CD4-positive, alpha-beta memory T cell (primary cell): ENCODE measurements around the gene UNC13C. TPM values are rescaled to one million over a fixed set of nuclear protein-coding genes. Genes with fewer than 3 reads are reported as not detected.

Experiments
- CTCF ChIA-PET: fragments of 350-600 bp; sonication (Branson Sonifier 250); formaldehyde crosslinking; loops from one replicate; lab custom pipeline; 2021; ENCODE audit warnings: inconsistent platforms; ENCODE audit not compliant: partially characterized antibody; lab: Charles Lee
- POLR2A ChIA-PET: fragments of 350-600 bp; sonication (Branson Sonifier 250); formaldehyde crosslinking; loops from one replicate; lab custom pipeline; 2021; ENCODE audit not compliant: partially characterized antibody; lab: Charles Lee
- DNase-seq, 5 donors: peaks; one replicate each; pipeline versions ENCODE4 v3.0.0 to v3.0.0-alpha.2; 2020 to 2022; ENCODE audit warnings: mixed read lengths in 1 of 5
- H3K27ac ChIP-seq: one replicate; pipeline ENCODE4 v1.7.0; 2013; ENCODE audit warnings: low read depth, low read length
- H3K27me3 ChIP-seq: 2 replicates; pipeline ENCODE4 v1.7.0; 2013; ENCODE audit warnings: mild to moderate bottlenecking, low read length, moderate library complexity; ENCODE audit not compliant: insufficient read depth
- H3K36me3 ChIP-seq: 2 replicates; pipeline ENCODE4 v1.7.0; 2013; ENCODE audit warnings: mild to moderate bottlenecking, low read length, moderate library complexity; ENCODE audit not compliant: insufficient read depth
- H3K4me1 ChIP-seq: 2 replicates; pipeline ENCODE4 v1.7.0; 2013; ENCODE audit warnings: mild to moderate bottlenecking, low read length, moderate library complexity; ENCODE audit not compliant: insufficient read depth
- H3K4me3 ChIP-seq, 2 donors: one replicate each; pipeline ENCODE4 v1.7.0; 2013; ENCODE audit warnings: low read length in 2 of 2, mild to moderate bottlenecking in 1 of 2
- H3K9me3 ChIP-seq, 2 donors: one replicate each; pipeline ENCODE4 v1.7.0; 2013; ENCODE audit warnings: low read length in 2 of 2, control low read depth in 1 of 2; ENCODE audit not compliant: control insufficient read depth in 1 of 2
- H3K27ac Mint-ChIP-seq, 7 donors: one replicate each; pipeline ENCODE4 v1.8.0; 2020 to 2021; ENCODE audit warnings: mixed read lengths in 7 of 7, mild to moderate bottlenecking in 6 of 7, inconsistent platforms in 3 of 7, moderate library complexity in 3 of 7
- H3K27me3 Mint-ChIP-seq, 2 donors: one replicate each; pipeline ENCODE4 v1.8.0; 2020 to 2021; ENCODE audit warnings: mixed read lengths in 2 of 2
- H3K36me3 Mint-ChIP-seq, 2 donors: one replicate each; pipeline ENCODE4 v1.8.0; 2020 to 2021; ENCODE audit warnings: mixed read lengths in 2 of 2, inconsistent platforms in 1 of 2, mild to moderate bottlenecking in 1 of 2
- H3K4me1 Mint-ChIP-seq, 4 donors: one replicate each; pipeline ENCODE4 v1.8.0; 2020 to 2021; ENCODE audit warnings: mixed read lengths in 4 of 4, mild to moderate bottlenecking in 1 of 4
- H3K4me3 Mint-ChIP-seq, 8 donors: one replicate each; pipeline ENCODE4 v1.8.0; 2020 to 2021; ENCODE audit warnings: mixed read lengths in 8 of 8, mild to moderate bottlenecking in 7 of 8, moderate library complexity in 6 of 8, inconsistent platforms in 3 of 8
- H3K9me3 Mint-ChIP-seq, 8 donors: one replicate each; pipeline ENCODE4 v1.8.0; 2020 to 2021; ENCODE audit warnings: mixed read lengths in 8 of 8, mild to moderate bottlenecking in 5 of 8, inconsistent platforms in 3 of 8, moderate library complexity in 1 of 8
- intact Hi-C: fragments of 100-400 bp; cut with micrococcal nuclease; formaldehyde crosslinking; loops from one replicate; pipeline ENCODE4 v1.15.1; 2023
- polyA plus RNA-seq, 2 donors: library from polyadenylated mRNA; unstranded; fragments of 300-500 nt; fragmentation: Illumina TruSeq; gene quantifications; one replicate each; pipeline ENCODE4 v1.2.3, GENCODE V29; 2021
- total RNA-seq, 2 experiments: library from RNA; stranded (reverse); gene quantifications; one replicate each; pipeline ENCODE4 v1.2.3, GENCODE V29; 2021

The UNC13C gene
- total and polyA plus RNA-seq, 4 experiments from 2014 or later: not detected

DNA sequence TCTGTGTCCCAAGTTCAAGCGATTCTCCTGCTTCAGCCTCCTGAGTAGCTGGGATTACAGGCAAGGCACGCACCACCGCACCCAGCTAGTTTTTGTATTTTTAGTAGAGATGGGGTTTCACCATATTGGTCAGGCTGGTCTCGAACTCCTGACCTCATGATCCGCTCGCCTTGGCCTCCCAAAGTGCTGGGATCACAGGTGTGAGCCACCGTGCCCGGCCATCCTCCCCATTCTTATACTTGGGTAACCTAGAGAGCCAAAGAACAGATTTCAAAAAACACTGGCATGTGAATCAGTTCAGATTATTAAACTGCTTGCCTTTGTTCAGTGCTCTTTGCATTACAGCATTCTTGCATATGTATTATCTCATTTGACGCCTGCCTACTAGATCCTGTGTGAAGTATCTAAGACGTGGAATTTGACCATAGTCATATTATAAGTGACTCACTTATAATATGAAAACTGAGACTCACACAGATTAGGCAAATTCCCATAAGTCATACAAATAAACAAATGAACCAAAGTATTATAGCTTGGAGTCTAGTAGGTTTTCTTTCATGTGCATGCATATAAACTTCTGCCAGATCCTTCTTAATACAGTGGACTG, 123.5 kb downstream of the UNC13C start:
- ChIA-PET POLR2A (no interaction called here), CTCF (no interaction called here)
- H3K4me1 ChIP-seq: no peaks in the 10 kb centered on the region
- Mint-ChIP-seq H3K4me3 (no peak overlapping the region), H3K9me3 (no peaks in the 10 kb centered on the region), H3K27ac (no peak overlapping the region), H3K36me3 (no peaks in the 10 kb centered on the region), H3K4me1 (no peaks in the 10 kb centered on the region), H3K27me3 (no peaks in the 10 kb centered on the region)
- H3K4me3 ChIP-seq: no peak overlapping the region
- H3K27me3 ChIP-seq: no peaks in the 10 kb centered on the region
- no peak overlapping the region for H3K27ac ChIP-seq
- H3K36me3 ChIP-seq: no peaks in the 10 kb centered on the region
- intact Hi-C loops: no loop called here
- no peaks in the 10 kb centered on the region for H3K9me3 ChIP-seq
- DNase-seq: no peak

DNA sequence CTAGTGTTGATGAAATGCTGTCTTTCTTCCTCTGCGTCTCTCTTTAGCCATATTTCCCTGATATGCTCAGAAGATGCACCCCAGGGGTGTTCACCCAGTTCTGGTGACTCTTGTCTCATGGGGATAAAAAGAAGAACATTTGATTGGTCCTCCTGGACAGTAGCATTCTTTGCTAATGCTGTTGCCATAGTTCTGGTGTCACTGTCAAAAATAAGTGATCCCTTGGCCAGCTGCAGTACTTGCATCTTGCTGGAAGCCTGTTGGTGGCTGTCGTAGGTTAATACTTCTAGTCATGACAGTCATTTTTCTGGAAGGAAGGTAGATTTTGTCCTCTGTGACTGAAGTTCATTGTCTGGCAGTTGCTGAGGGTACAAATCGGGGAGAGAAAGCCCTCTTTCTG, 124.5 kb downstream of the UNC13C start:
- DNase-seq: no peak
- Histone ChIP-seq H3K9me3 (no peaks in the 10 kb centered on the region), H3K4me3 (no peak overlapping the region), H3K27ac (no peak overlapping the region), H3K36me3 (no peaks in the 10 kb centered on the region), H3K4me1 (no peaks in the 10 kb centered on the region), H3K27me3 (no peaks in the 10 kb centered on the region)
- no peak overlapping the region for H3K27ac Mint-ChIP-seq
- no peaks in the 10 kb centered on the region for H3K9me3 Mint-ChIP-seq
- no peak overlapping the region for H3K4me3 Mint-ChIP-seq
- ChIA-PET POLR2A (no interaction called here), CTCF (no interaction called here)
- intact Hi-C loops: no loop called here
- H3K36me3 Mint-ChIP-seq: no peaks in the 10 kb centered on the region
- no peaks in the 10 kb centered on the region for H3K4me1 Mint-ChIP-seq
- H3K27me3 Mint-ChIP-seq: no peaks in the 10 kb centered on the region

GRCh38 chr15:54109014-54109413, 130.8 kb downstream of the UNC13C start:
- Mint-ChIP-seq H3K36me3 (no peaks in the 10 kb centered on the region), H3K27ac (no peak overlapping the region), H3K4me3 (no peak overlapping the region), H3K9me3 (peaks cover 0 to 2% (median 0%) of the 10 kb centered on the region in 8 donors), H3K4me1 (no peaks in the 10 kb centered on the region), H3K27me3 (no peaks in the 10 kb centered on the region)
- Histone ChIP-seq H3K27ac (no peak overlapping the region), H3K36me3 (no peaks in the 10 kb centered on the region), H3K4me1 (no peaks in the 10 kb centered on the region), H3K27me3 (no peaks in the 10 kb centered on the region), H3K9me3 (no peaks in the 10 kb centered on the region), H3K4me3 (no peak overlapping the region)
- intact Hi-C loops: no loop called here
- no peak for DNase-seq
- ChIA-PET POLR2A (no interaction called here), CTCF (no interaction called here)

DNA sequence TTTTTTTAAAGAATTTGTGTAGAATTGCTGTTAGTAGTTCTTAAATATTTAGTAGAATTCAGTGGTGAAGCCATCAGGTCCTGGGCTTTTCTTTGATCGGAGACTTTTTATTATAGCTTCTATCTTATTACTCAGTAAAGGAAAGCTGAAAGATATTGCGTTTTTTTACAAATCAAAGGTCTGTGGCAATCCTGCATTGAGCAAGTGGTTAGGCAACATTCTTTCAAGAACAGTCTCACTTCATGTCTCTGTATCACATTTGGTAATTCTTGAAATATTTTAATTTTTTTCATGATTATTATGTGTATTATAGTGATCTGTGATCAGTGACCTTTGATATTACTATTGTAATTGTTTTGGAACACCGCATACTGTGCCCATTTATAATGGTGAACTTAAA, 140.8 kb downstream of the UNC13C start:
- intact Hi-C loops: no loop called here
- no peaks in the 10 kb centered on the region for H3K9me3 ChIP-seq
- H3K27me3 ChIP-seq: no peaks in the 10 kb centered on the region
- ChIA-PET POLR2A (no interaction called here), CTCF (no interaction called here)
- Mint-ChIP-seq H3K27me3 (no peaks in the 10 kb centered on the region), H3K27ac (no peak overlapping the region), H3K36me3 (no peaks in the 10 kb centered on the region), H3K9me3 (no peaks in the 10 kb centered on the region), H3K4me3 (no peak overlapping the region), H3K4me1 (no peaks in the 10 kb centered on the region)
- no peaks in the 10 kb centered on the region for H3K36me3 ChIP-seq
- H3K27ac ChIP-seq: no peak overlapping the region
- H3K4me3 ChIP-seq: no peak overlapping the region
- H3K4me1 ChIP-seq: no peaks in the 10 kb centered on the region
- no peak for DNase-seq

GRCh38 chr15:54120949-54121463, 142.8 kb downstream of the UNC13C start:
- intact Hi-C loops: no loop called here
- Histone ChIP-seq H3K27ac (no peak overlapping the region), H3K9me3 (no peaks in the 10 kb centered on the region), H3K4me3 (no peak overlapping the region), H3K4me1 (no peaks in the 10 kb centered on the region), H3K27me3 (no peaks in the 10 kb centered on the region), H3K36me3 (no peaks in the 10 kb centered on the region)
- H3K27me3 Mint-ChIP-seq: no peaks in the 10 kb centered on the region
- no peak overlapping the region for H3K27ac Mint-ChIP-seq
- no peak for DNase-seq
- no peaks in the 10 kb centered on the region for H3K4me1 Mint-ChIP-seq
- H3K4me3 Mint-ChIP-seq: no peak overlapping the region
- H3K36me3 Mint-ChIP-seq: no peaks in the 10 kb centered on the region
- ChIA-PET CTCF (no interaction called here), POLR2A (no interaction called here)
- H3K9me3 Mint-ChIP-seq: no peaks in the 10 kb centered on the region

DNA sequence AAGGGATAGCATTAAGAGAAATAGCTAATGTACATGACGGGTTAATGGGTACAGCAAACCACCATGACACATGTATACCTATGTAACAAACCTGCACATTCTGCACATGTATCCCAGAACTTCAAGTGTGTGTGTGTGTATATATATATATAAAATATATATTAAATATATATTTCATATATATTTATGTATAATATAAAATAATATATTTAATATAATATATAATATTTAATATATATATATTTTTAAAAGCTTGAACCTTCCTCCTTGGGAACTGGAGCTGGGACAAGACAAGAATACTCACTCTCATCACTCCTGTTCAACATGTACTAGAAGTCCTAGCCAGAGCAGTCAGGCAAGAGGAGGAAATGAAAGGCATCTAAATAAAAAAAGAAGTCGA, 149.3 kb downstream of the UNC13C start:
- H3K4me3 ChIP-seq: no peak overlapping the region
- no peaks in the 10 kb centered on the region for H3K9me3 ChIP-seq
- H3K27ac Mint-ChIP-seq: no peak overlapping the region
- H3K36me3 Mint-ChIP-seq: no peaks in the 10 kb centered on the region
- H3K27me3 ChIP-seq: no peaks in the 10 kb centered on the region
- H3K4me1 Mint-ChIP-seq: no peaks in the 10 kb centered on the region
- no peaks in the 10 kb centered on the region for H3K4me1 ChIP-seq
- H3K27me3 Mint-ChIP-seq: no peaks in the 10 kb centered on the region
- no peak for DNase-seq
- no peaks in the 10 kb centered on the region for H3K36me3 ChIP-seq
- intact Hi-C loops: no loop called here
- H3K9me3 Mint-ChIP-seq: peaks cover 0 to 6% (median 0%) of the 10 kb centered on the region in 8 donors
- POLR2A ChIA-PET: no interaction called here
- CTCF ChIA-PET: no interaction called here
- no peak overlapping the region for H3K4me3 Mint-ChIP-seq
- H3K27ac ChIP-seq: no peak overlapping the region

DNA sequence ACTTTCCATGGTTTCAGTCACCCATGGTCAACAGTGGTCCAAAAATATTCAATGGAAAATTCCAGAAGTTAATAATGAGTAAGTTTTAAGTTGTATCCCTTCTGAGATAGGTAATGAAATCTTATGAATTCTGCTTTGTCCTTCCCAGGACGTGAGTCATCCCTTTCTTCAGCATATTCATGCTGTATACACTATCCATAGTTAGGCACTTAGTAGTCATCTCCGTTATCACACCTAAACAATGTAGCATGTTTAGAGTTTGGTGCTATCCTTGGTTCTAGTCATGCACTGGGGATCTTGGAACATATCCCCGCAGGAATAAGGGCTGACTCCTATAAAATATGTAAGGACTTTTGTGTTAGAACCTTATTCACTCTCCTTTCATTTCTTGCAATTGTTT, 153.2 kb downstream of the UNC13C start:
- intact Hi-C loops: no loop called here
- Mint-ChIP-seq H3K27ac (no peak overlapping the region), H3K27me3 (no peaks in the 10 kb centered on the region), H3K9me3 (peaks cover 0 to 5% (median 0%) of the 10 kb centered on the region in 8 donors), H3K36me3 (no peaks in the 10 kb centered on the region), H3K4me1 (no peaks in the 10 kb centered on the region), H3K4me3 (no peak overlapping the region)
- Histone ChIP-seq H3K27me3 (no peaks in the 10 kb centered on the region), H3K36me3 (no peaks in the 10 kb centered on the region), H3K9me3 (no peaks in the 10 kb centered on the region), H3K27ac (no peak overlapping the region), H3K4me1 (no peaks in the 10 kb centered on the region), H3K4me3 (no peak overlapping the region)
- DNase-seq: no peak
- POLR2A ChIA-PET: no interaction called here
- CTCF ChIA-PET: no interaction called here
